Measurements from ENCODE around the gene MAP2K3. TPM values are rescaled to one million over a fixed set of nuclear protein-coding genes. Genes with fewer than 3 reads are reported as not detected.
"Not testable (repeated sequence)": the region's sequence is repeated elsewhere in the genome, so short reads cannot be mapped to it uniquely, and the experiment has no call there.

MAP2K3 gene
- polyA plus RNA-seq, 4 donors: 17.6 to 26.2 (median 21.5) TPM

DNA sequence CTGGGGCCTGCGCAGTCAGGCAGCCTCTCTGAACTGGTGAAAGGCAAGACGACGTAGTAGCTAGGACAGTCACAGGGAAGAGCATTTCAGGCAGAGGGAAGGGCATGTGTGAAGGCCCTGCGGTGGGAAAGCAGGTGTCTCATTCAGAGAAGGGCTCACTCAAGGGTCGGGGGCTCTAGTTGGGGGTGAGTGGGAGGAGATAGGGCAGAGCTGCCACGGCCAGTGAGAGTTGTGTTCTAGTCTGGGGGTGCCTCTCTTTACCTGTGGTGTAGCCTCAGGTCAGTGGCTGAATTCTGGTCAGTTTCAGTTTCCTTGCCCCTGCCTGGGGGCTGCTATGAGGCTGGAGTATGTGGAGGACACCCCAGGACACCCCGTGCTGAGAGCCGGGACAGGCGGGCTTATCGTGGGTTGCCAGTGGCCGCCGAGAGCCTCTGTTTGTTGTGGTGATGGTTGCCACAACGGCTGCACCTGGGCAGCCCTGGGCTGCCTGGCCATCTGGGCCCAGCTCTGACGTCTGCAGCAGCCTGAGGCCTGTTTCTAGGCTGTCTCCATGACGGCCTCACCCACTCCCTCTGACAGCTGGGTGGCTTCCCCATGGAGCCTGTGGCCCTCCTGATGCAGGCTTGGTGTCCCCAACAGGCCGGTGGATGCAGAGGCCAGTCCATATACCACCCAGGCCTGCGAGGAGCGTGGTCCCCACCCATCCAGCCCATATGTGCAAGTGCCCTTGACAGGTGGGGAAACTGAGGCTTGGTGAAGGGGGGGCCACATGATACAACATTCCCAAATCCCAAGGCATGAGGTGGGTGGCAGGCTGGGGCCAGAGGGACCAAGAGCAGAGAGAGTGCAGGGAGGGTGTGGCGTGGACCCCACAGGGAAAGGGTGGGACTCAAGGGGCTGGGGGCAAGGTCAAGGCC, 10.8 kb downstream of the MAP2K3 start:
- DNase-seq (ENCODE audit: low read depth in 4 of 4, low spot score in 3 of 4): no peak

DNA sequence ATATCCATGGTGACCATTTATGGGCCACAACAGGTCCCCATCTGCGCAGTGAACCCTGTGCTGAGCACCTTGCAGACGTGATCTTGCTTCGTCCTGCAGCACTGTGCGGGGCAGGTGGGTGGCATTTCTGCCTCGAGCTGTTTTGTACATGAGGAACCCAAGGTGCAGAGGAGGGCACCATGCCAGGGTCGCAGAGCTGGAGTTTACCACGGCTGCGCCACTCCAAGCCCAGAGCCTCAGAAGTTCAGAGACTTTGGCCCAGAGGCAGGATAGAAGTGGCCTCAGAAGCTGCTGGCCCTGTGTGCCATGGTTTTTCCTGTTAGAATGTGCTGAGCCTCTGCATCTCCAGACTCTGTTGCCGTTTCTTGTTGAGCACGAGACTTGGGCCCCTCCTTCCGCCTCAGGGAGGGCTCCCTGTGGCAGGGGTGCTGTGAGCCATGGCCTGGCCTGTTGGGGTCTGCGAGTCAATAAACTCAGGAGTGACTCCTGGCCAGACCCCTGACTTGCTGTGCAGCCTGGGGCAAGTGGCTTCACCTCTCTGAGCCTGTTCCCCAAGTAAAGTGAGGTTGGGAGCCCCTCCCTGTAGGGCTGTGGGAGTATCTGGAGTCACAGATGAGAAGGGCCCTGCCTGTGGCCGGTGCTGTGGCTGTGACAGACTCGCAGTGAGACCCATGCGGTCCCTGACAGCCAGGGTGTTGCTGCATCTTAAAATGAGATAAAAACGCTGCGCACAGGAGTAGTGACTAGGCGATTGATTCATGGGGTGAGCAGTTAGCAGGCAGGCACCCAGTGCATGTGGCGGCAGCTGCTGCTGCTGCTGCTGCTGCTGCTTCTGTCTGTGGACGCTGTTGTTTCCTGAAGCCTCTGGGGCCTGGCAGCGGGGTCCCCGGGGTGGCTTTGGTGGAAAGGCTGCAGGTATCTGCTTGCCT, 11.8 kb downstream of the MAP2K3 start:
- no peak for DNase-seq (ENCODE audit: low read depth in 4 of 4, low spot score in 3 of 4)

DNA sequence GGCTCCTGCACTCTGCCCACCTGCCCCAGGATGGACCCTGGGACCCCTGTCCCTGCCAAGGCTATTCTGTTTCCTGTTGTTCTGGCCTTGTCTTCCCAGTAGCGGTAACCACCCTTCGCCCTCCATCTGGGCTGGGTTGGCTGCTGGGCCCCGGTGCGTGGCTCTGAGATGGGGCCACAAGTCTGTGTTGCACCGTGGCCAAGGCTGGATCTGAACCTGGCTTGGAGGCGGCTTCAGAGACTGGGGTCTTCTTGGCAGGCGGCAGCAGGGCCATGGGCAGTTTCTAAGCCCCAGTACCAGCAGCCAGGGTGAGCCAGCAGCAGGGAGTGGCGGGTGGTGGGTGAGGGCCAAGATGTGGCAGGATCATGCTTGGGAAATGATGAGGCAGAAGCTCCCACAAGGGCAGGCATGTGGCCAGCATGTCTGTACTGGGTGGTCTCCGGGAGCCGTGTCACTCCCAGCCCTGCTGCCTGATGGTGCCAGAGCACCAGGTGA, 12.6 kb downstream of the MAP2K3 start:
- DNase-seq (ENCODE audit: low read depth in 4 of 4, low spot score in 3 of 4): no peak

DNA sequence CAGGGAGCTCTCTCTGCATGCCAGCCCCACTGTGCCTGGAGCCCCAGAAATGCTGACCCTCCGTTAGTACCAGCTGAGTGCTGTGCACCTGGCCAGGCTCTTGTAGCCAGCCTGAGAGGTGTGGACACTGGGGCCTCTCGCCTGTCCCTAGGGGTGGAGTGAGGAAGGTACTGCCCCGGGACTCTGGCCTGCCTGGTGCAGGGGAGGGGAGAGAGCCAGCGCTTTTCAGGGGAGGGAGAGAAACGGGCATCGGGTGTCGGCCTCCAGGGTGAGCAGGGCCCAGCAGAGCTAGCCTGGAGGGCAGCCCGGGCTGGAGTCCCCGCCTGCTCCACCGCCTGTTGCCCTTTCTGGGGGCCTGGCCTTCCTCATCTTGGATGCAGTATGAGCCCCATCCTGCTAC, 13.1 kb downstream of the MAP2K3 start:
- DNase-seq (ENCODE audit: low read depth in 4 of 4, low spot score in 3 of 4): no peak

DNA sequence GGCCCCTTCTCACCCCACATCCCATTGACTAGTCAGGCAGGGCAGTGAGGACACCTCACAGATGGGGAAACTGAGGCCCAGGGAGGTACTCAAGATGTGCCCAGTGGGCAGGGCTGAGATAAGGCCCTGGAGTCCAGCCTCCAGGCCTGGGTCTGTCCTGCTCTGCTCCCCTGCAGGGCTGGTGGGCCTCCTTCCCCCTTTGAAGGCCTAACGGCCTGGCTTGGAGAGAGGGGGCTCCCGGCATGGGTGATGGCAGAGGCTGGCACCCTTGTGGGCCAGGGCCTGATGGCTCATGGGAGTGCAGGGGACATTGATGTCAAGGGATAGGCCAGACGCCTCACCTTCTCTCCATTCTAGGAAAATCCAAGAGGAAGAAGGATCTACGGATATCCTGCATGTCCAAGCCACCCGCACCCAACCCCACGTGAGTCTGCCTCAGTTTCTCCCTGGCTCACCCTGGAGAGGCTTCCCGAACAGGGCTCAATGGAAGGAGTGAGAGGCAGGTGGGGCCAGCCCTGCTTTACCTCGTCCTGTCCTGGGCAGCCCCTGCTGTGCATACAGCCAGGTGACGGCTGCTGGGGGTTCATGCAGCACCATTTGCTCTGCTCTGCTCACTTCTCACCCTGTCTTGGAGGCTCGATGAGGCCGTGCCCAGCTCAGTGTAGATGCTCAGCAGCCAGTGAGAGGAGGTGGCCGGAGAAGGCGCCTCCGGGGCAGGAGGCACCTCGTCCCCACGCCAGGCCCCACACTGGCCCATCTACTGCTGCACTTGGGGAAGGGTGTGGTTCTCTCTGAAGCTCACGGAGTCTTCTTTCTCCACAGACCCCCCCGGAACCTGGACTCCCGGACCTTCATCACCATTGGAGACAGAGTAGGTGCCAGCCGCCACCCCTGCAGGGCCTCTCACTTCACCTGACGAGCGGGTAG, 13.8 kb downstream of the MAP2K3 start:
- DNase-seq (ENCODE audit: low read depth in 4 of 4, low spot score in 3 of 4): no peak

DNA sequence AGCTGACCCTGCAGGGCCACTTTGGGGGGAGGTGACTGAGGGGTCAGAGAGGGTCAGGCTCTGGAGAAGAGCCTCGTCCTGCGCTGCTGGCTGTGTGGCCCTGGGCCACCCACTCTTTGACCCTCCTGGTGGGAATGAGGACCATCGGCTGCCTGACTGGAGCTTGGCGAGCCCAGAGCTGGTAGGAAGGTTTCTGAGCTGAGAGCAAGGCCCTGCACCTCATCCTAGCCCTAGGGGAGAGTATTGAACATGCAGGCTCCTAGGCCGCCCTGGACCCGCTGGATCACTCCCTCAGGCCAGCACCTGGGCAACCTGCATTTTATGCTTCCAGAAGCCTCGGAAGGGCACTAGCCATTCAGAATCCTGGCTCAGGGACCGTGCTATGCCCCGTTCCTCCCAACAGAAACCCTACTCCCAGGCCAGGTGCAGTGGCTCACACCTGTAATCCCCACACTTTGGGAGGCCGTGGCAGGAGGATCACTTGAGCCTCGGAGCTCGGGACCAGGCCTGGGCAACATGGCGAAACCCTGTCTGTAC, 14.5 kb downstream of the MAP2K3 start:
- no peak for DNase-seq (ENCODE audit: low read depth in 4 of 4, low spot score in 3 of 4)

DNA sequence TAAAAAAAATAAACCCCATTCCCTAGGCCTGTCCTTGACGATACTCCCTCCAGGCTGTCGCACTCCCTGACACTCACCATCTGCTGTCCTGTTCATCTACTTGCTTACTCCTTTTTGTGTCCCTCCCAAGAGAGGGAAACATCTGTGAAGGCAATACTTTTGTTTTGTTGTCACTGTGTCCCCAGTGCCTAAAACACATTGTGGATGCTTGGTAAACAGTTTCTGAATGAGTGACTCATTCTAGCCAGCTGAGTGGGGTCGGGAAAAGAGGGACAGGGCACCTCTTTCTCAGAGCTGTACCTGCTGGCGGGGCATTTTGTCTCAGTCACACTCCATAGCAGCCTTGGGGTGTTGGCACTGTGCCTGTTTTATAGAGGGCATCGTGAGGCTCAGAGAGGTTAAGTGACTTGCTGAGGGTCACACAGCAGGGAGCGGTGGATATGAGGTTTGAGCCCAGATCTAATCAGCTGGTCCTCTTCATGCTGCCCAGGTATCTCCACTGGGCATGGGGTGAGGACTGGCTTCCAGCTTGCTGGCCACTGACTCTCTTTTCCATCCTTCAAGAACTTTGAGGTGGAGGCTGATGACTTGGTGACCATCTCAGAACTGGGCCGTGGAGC, 15.6 kb downstream of the MAP2K3 start:
- no peak for DNase-seq (ENCODE audit: low read depth in 4 of 4, low spot score in 3 of 4)

DNA sequence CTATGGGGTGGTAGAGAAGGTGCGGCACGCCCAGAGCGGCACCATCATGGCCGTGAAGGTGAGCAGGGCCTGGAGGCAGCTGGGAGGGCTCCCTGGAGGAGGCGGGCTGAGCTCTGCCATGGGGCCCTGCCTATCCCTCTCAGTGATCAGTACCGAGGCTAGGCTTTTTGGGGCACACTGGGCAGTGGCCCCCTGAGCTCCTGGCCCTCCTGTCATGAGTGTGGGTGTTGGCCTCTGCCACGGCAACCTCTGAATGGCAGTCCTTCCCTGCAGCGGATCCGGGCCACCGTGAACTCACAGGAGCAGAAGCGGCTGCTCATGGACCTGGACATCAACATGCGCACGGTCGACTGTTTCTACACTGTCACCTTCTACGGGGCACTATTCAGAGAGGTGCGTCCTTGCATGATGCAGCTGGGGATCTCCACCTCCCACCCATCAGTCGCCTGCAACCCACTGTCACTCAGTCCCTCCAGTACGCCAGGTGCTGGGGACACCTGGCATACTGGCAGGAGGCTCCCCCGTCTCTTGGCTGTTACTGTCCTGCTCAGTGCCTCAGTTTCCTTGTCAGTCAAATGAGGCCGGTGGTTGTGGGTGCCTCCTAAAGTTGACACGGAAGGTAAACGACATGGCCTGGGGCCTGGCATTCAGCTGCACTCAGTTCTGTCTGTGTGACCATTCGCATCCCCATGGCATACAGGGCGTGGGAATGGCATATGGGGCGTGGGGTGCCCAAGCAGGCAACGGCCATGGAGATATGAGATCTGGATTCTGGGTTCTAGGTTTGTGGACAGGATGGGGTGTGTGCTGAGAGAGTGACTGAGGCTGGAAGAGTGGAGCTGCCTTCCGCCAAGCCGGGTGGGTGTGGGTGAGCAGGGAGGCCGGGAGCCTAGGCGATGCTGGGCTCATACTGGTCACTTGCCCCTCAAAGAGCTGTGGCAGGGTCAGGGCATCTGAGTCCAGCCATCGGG, 16.4 kb downstream of the MAP2K3 start:
- DNase-seq (ENCODE audit: low read depth in 4 of 4, low spot score in 3 of 4): no peak

DNA sequence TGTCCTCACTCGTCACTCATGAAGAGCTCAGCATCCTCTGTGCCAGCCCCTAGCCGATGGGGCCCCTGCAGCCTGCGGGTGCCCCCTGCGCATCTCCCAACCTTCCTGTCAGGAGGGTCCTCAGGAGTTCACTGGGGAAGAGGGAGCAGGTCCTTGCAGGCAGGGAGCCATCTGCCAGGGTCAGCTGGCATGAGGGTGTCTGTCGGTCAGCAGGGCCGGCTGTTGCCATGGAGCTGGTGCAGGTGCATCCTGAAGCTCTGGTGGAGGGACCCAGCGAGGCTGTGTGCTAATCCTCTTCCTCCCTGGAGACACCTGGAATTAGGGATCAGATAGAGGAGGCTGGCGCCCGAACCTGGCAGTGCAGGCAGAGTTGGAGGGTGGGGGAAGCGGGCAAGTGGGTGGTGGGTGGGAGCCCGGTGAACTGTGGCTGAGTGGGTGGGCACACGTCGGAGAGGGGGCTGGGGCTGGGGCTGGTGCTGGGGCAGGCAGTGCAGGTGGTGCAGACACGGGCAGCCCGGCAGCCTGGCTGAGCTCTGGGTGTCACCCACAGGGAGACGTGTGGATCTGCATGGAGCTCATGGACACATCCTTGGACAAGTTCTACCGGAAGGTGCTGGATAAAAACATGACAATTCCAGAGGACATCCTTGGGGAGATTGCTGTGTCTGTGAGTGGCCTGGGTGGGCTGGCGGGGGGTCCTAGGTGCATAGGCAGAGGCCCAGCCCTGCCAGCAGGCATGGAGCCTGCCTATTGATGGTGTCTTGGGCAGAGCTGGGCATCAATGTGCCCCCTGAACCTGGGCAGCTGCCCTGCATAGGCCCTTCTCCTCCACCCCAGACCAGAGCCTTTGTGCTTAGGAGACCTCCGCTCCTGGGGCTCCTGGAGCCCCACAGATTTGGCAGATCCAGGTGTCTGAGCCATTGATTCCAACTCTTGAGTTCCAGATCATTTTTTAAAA, 17.4 kb downstream of the MAP2K3 start:
- DNase-seq (ENCODE audit: low read depth in 4 of 4, low spot score in 3 of 4): no peak

DNA sequence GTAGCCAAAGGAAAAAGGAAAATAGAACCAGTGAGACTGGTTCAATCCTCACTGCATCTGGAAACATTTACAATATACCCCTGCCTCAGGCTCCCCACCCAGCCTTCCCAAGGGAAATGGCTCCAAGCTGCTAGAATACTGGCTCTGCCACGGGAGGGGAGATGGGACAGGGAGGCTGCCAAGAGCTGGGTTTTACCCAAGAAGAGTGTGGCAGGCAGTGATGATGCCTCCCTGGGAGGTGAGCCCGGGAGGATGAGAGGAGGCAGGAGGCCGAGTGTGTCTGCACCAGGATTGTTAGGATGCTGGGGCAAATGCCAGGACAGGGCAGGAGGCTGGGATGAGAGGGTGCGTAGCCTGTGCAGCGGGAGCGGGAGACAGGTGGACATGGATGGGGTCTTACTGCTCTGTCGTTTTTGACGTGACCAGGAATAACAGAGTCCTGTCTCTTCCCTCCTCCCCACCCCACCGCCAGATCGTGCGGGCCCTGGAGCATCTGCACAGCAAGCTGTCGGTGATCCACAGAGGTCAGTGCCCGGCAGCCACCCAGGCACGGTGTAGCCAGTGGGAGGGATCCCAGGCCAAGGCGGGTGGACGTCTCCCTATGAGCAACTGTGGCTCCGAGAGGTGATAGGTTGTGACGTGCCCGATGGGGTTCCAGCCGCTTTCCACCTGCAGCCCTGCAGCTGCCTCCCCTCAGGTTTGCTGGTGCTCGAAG, 18.4 kb downstream of the MAP2K3 start:
- no peak for DNase-seq (ENCODE audit: low read depth in 4 of 4, low spot score in 3 of 4)

DNA sequence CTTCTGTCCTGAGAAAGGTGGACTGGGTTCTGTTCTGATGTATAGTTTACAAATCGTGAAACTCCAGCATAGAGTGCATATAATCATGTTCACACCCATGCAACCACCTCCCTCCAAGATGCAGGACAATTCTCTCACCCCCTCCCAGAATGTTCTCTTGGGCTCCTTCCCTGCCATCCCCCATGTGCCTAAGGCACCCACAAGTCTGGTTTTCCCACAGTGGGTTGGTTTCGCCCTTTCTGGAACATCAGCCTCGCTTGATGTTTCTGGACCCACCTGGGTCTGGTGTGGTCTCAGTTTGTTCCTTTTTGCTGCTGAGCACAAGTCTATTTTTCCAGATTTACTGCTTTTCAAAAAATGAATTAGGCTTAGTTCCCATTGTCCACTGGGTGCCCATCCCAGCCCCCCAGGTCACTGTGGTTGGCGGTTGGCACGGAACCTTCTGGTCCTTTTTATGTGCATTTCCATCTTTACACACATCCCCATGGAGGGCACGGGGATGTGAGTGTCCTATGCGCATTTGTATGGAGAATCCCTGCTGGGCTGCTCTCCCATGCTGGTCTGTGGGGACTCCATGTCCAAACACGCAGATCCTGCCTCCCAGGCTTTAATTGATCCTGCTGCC, 19.0 kb downstream of the MAP2K3 start:
- no peak for DNase-seq (ENCODE audit: low read depth in 4 of 4, low spot score in 3 of 4)

DNA sequence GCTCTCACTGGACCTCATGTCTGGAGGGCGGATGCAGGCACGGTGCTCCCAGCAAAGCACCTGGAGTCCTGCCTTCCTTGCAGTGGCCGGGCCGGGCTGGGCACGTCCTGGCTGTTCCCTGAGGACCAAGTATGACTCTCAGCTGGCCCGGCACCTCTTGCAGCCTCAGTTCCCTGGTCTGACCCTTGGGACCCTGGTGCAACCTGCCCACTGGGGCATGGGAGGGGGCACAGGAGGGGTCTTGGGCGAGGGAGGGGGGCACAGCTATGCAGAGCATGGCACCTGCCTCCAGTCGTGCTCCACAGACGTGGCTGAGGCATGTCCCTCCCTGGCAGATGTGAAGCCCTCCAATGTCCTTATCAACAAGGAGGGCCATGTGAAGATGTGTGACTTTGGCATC, 19.6 kb downstream of the MAP2K3 start:
- no peak for DNase-seq (ENCODE audit: low read depth in 4 of 4, low spot score in 3 of 4)

DNA sequence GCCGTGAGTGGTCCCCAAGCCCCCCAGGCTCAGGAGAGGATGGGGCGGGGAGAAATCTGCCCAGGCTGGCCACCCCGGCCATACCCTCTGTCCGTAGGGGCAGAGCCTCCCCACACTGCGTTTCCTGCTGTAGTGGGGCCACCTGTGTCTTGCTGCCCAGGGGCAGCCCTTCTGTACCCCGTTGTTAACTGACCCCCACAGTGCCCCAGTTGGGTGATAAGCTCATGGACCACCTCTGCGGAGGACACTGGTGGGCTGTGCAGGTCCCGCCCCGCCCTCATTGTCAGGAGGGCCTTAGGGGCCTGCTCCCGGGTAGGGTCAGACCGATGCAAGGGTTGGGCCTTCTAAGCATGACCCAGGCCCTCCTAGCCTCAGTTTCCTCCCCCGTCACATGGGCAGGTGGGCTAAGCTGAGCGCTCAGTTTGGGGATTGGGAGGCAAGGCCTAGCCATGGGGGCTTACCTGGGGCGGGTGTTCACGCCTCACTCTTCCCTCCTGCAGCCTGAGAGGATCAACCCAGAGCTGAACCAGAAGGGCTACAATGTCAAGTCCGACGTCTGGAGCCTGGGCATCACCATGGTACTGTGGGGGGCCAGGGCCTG, 20.1 kb downstream of the MAP2K3 start:
- DNase-seq (ENCODE audit: low read depth in 4 of 4, low spot score in 3 of 4): not testable (repeated sequence)

DNA sequence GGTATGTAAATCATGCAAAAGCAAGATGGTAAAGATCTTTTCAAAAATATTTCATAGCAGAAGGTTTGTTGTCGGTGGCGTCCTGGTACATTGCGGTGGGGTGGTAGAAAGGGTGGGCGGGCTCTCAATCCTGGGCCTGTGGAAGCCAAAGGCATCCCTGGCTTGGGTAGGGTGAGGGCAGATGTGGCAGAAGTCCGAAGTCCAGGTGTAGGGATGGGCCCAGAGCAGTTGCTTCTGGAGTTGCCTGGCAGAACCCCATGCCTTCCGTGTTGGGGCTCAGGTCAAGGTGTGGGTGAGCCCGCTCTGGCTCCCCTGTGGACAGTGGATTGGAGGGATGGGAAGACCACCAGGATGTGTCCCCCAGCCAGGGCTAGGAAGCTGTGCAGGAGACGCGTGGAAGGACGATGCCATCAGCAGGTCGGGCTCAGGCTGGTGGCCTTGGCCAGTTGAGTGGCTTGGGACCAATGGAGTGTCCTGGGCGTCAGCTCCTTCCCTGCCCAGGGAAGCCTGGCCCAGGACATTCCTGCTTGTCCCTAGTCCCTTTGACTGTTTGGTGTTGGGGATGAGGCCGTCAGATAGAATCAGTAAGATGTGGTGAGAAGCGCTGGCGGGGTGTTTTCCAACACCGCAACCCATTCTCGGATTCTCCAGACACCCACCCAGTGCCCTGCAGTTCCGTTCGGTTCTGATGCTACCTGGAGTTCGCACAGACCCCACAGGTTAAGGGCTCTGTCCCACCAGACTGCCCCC, 21.1 kb downstream of the MAP2K3 start:
- DNase-seq (ENCODE audit: low read depth in 4 of 4, low spot score in 3 of 4): not testable (repeated sequence)
